GM18508 (cell line): ENCODE results near the gene WDR64.
A peak's percentile ranks its signal among the peaks of the same experiment; 100 is the strongest.
"Not testable (repeated sequence)": the region's sequence is repeated elsewhere in the genome, so short reads cannot be mapped to it uniquely, and the experiment has no call there.

Experiments
- ATAC-seq: cut with Tn5 transposase; IDR thresholded peaks from one replicate; pipeline ENCODE4 v1.9.1; 2021; ENCODE audit warnings: moderate number of reproducible peaks; ENCODE audit not compliant: insufficient read depth, unreplicated experiment

WDR64 gene

DNA sequence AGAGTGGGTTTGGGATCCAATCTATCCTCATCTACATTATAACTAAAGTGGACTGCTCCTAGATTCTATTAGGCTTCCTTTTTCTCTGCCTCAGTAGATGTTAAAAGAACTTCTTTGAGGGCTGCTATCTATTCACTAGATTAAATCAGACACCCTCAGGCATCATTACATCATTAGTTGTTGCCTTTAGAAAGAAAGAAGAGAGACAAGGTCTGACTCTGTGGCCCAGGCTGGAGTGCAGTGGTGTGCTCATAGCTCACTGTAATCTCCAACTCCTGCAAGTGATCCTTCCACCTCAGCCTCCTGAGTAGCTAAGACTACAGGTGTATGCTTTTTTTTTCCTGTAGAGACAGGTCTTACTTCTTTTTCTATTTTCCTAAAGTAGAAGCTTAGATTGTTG, 124.8 kb downstream of the WDR64 start:
- ATAC-seq = no peak

DNA sequence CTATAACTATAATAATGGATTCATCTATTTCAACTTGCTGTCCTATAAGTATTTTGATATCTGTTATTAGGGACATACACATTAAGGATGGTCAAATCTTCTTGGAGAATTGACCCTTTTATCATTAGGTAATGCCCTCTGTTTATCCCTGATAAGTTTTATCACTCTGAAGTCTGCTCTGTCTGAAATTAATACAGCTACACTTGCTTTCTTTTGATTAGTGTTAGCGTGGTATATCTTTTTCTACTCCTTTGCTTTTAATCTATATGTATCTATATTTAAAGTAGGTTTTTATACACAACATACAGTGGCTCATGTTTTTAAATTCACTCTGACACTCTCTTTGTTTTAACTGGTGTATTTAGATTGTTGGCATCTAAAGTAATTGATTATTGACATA, 126.0 kb downstream of the WDR64 start:
- no peak for ATAC-seq

DNA sequence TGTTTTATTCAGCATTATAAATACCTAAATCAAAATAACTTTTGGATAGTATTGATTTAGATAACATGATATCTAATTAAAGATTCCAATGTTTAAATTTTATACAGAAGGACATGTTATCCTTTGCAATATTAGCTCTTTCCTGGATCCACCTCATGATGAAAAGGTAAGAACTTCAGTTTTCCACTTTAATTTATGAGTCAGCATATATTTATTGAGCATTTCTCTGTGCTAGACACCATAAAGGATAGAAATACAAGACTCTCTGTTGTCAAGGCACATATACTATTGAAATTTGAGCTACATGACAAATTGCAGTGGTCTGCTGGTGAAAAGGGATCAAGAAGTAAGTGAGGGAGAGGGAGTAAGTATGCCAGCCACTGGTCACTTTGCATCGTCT, 127.8 kb downstream of the WDR64 start:
- no peak for ATAC-seq

DNA sequence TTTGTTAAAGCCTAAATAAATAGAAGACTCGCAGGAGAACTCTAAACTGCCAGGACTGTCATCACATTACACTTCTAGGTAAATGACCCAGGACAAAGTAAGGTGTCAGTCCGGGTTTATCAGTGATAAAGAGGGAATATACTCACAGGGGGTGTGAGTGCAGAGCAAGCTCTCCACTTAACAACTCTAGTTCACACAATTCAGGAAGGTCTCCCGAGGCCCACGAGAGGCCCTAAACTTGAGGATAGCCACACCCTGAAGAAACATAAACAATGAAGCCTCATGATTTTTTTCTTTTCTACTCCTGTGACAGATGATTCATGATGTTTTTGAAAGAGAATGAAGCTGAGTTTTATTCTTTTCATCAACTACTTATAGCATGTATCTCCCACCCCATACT, 130.3 kb downstream of the WDR64 start:
- no peak for ATAC-seq

DNA sequence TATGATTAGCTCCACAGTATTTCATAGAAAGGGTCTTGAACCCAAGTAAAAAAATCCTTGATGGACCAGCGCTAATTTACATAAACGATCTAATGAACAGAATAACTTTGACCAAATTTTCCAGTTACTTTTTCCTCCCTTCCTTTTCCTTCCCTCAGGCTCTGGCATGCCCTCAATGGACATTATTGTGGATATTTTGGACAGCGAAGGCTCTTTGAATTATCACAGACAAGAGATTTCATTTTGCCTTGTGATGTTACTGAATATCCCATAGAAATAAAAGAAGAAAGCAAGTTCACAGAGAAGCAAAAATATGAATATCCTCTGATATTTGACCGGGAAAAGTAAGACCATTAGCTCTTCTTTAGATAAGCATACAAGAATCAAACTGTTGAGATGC, 135.6 kb downstream of the WDR64 start:
- no peak for ATAC-seq

DNA sequence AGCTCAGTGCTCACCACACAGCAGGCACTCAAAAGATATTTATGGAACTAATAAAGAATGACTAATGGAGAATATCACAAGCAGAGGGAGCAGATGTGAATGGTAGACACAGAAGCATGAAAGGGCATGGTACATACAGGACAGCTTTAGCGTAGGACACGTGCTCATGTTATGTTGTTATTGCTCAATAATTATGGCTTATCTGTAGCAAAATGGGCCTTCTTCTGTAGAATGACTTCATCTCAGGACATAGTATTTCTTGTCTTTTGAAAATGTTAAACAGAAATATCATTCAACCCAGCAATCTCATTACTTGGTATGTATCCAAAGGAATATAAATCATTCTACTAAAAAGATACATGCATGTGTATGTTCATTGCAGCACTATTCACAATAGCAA, 137.0 kb downstream of the WDR64 start:
- ATAC-seq = no peak

DNA sequence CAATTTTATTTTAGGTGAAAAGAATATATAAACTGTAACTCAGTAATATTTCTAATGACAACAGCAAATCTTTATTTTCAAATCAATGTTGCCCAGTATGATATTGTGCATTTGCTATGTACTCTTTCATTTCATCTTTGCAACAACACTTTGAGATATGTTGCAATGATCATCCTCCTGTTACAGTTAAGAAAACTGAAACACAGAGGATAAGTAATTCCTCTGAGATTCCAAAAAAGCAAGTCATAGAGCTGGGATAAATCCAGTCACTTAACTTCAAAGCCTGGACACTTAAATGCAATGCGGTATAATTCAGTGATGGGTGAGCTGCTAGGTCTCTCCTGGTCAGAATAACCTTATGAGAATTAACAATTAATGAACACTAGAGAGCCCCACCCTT, 147.3 kb downstream of the WDR64 start:
- no peak for ATAC-seq

DNA sequence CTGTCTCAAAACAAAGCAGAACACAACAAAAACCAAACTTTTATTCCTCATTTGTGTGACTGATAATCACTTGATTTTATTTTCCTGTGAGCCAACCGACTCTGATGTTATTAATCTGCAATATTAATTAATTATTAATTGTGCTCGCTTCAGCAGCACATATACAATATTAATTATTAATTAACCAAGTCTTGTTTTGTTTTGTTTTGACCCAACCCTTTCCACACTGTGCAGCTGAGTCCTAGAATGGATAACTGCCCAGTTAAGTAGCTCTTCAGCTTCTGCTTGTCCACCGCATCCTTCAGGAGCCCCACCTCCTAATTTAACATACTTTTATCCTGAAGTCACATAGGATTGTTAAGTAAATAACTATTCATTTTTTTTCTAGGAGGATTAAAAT, 148.6 kb downstream of the WDR64 start:
- no peak for ATAC-seq

DNA sequence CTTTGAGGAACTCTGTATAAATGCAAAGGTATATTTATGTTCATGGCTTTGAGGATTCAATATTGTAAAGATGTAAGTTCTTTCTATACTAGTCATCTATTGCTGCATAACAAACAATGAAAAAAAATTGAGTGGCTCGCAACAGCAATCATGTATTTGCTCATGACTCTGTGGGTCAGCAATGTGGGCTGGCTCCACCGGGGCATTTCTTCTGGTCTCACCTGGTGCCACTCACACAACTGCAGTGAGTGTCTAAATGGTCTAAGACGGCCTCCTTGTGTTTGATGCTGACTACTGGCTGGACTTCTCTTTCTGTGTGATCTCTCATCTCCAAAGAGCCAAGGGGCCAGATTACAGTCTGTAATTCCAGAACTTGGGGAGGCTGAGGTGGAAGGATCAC, 150.8 kb downstream of the WDR64 start:
- no peak for ATAC-seq

DNA sequence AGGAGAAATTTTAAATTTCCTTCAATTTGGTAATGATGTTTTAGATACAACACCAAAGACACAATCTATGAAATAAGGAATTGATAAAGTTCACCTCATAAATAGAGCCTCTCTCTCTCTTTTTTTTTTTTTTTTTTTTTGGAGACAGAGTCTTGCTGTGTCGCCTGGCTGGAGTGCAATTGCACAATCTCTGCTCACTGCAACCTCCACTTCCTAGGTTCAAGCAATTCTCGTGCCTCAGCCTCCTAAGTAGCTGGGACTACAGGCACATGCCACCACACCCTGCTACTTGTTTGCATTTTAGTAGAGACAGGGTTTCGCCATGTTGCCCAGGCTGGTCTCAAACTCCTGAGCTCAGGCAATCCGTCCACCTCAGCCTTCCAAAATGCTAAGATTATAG, 152.6 kb downstream of the WDR64 start:
- ATAC-seq = not testable (repeated sequence)

DNA sequence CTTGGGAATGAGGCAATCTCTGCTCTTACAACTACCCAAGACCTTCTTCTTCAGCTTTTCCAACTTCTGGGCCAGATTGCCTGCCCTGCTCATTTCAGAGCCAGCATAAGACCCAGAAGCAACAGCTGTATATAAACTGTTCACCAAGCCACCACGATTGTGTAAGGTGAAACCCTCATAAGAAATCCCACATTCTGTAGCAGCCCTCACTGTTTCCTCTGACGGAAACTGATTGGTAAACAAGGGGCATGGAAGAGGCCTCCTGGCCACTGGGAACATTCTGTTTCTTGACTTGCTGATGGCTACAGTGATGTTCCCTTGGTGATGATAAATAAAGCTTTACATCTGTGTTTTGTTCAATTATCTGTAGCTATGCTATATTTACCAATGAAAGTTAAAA, 156.2 kb downstream of the WDR64 start:
- no peak for ATAC-seq

DNA sequence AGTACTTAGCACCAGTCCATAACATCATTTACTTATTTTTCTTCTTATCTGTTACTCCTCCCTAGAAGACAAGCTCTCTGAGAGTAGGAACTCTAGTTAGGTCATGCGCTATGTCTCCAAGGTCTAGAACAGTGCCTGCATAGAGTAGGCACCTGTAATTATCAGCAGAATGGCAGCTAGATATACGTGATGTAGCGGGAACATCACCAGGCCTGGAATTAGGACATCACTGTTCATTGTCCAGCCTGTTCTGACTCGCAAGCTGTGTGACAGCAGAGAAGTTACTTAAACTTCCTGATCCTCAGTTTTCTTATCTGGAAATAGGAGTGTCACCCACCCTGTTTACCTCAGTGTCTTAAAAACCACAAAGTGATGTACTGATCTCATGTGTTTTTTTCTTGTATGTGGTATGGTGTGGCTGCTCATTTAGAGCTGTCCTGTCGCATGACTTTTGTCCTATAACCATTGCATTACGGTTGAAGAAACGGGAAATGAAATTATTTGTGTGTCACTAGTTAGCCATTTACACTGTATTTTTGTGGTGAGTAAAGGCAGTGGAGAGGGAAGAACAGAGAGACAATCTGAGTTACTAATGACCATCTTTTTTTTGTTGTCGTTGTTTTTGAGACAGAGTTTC, 158.8 kb downstream of the WDR64 start:
- peak; percentile 52 for ATAC-seq

DNA sequence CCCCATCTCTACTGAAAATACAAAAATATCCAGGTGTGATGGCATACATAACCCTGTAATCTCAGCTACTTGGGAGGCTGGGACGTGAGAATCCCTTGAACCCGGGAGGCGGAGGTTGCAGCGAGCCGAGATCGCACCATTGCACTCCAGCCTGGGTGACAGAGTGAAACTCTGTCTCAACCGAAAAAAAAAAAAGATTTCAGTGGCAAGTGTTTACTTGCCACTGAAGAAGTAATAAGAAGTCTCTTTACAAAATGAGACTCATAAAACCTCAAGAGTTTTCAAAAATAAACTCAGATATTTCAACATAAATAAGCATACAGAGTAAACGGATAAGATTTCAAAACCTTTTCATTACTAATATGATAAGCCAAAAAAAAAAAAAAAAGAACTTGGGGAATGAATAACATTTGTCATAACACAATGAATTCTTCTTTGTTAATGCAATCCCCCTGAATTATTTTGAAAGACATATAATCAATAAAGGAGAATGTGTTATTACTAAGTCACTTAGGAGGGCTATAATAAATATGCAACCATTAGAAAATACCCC, 161.8 kb downstream of the WDR64 start:
- ATAC-seq = no peak

DNA sequence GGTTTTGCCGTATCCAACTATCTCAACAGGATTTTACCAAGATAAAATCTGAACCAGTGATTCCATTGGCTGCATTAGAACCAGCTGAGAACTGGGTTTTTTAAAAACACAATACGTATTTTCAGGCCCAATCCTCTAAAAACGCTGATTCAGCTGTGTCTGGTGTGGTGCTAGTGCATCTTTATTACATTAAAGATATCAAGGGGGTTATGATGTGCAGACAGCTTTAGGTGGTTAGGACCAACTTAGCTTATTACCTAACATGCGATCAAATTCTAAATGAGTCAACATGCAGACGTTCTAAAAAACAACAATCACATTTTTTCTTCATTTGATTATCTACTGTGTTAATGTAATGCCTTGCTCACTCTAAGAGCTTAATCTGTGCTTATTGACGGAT, 163.9 kb downstream of the WDR64 start:
- ATAC-seq = no peak

DNA sequence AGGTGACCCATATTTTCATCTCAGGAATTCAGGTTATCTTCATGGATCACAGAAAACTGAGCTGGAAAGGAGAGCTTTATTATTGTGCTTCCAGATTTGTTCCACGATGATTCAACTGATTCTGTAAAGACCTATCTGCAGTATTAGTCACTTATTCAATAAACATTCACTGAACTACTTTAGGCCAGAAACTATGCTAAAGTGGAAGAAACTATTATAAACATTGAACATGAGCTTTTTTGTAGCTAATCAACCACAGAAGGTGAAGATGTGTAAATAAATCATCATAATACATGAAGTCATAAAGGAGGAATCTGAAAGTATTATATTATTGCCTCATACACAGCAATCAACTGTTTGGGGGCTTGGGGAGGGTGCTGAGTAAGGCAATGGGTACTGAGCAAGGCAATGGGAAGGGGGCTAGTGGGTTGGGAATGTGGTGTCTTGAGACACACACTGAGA, 165.3 kb downstream of the WDR64 start:
- ATAC-seq = no peak

DNA sequence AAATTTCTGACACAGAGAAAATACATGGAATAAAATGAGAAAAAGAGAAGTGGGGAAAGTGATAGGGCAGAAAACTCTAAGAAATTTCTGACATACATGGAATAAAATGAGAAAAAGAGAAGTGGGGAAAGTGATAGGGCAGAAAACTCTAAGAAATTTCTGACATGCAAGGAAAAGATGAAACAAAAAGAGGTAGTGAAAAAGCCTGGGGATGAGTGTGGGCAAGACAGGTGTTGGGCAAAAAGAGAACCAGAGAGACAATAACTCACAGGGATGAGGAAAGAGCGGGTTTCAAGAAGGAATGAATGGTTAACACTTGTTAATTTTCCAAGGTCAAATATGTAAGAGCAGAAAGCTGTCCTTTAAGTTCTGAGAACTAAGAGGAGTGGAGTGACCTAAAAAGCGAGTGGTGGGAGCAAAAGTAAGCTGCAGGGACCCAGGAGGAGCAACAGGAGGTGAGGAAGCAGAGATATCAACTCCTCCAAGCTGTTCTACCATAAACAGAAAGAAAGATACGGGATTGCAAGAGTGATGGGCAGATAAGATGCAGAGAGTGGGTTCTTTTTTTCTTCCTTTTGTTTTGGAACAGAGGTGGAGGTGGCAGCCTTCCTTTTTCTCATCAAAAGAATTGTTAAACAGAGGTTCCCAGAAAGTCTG, 166.0 kb downstream of the WDR64 start:
- no peak for ATAC-seq

DNA sequence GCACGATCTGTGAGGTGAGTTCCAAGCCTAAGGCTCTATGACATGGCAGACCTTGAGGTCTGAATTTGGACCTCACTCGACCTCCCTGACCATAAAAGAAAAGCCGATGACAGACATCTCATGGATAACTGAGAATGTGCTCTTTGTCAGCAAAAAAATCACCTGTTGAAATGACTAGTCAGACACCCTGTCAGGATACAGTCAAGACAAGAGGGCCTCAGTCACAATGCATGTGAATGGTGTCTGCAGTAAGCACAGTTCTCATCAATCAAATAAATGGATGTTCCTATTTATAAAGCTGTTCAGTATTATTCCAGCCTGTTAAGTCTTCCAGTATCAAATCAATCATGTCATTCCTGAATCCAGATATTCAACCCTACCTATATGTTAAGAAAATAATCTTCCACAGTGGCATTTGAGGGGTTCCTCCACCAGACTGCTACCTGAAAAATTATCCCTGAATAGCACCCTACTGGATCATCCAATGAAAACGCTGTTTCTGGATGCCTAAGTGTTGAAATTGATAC, 167.3 kb downstream of the WDR64 start:
- ATAC-seq = no peak

DNA sequence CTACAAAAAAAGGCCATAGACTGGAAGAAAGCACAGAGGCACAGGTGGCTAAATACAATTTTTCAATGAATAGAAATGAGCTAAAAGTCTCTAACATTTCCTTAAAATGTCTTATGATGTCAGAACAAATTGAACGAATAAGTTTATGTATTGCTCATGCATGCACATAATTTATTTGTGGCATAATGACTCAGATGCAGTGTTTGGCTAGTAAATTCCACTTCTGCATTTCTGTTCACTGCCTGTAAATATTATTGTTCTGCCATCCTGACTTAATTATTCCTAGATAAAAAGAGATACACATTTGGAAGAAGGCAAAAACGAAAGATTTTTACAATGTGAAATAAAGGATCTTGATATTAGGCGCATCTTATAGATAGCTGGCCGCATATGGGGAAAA, 169.3 kb downstream of the WDR64 start:
- ATAC-seq = no peak

DNA sequence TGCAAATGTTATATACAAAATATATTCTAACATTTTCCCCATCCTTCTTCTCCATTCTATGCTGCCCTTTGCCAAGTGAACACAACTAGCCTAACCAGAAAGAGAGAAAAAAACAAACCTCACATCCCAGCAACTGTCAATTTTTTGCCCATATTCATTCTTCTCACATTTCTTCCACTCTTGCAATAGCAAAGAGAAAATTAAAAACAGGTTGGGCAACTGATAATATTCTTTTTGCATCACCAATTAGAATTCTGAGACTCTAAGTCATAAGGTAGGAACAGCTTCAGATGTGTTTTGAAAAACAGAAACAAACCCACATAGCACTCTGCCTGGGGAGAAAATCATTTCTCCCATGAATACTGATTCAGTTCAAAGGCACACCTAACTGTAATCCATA, 170.8 kb downstream of the WDR64 start:
- no peak for ATAC-seq

DNA sequence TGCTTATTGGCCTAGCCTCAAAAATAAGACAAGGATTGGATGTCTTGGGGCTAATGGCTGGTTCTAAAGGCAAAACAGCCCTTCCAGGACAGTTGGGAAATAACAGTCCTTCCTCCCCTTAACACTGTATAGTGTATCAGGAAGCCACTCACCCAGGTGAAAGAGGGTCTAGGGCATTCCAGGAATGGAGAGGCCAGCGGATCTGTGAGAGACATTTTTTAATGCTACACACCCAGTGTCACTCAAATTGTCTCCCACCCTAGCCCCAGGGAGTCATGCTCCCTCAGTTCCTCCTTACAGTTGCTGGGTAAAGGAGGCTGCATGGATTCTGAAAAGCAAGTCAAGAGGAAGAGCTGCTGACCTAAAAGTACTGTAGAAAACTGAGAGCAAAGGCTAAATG, 171.8 kb downstream of the WDR64 start:
- ATAC-seq = no peak

DNA sequence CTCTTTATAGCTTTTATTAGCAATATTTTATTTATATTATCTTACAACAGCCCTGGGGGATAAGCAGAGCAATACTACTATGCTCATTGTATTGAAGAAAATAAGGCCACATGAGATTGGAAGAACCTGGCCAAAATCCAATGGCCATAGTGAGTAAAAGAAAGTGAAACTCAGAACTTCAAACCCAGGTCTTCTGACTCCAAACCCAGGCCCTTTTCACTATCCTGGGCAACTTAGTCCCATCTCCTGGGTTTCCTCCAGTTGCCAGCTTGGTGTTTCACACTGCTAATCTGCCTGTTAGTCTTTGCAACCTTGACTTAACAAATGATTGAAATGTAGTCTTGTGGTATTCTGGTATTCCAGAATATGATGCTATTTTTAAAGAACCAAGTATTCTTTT, 173.5 kb downstream of the WDR64 start:
- no peak for ATAC-seq

DNA sequence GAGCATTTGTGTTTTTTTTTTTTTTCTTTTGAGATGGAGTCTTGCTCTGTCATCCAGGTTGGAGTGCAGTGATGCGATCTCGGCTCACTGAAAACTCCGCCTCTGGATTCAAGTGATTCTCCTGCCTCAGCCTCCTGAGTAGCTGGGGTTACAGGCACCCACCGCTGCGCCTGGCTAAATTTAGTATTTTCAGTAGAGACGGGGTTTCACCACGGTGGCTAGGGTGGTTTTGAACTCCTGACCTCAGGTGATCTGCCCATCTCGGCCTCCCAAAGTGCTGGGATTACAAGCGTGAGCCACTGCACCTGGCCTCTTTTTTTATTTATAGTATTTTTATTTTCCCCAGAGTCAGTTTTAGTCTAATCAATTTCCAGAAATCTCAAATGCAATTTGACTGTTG, 174.5 kb downstream of the WDR64 start:
- not testable (repeated sequence) for ATAC-seq
